Measurements from ENCODE around the gene SRC.

Gene SRC

DNA sequence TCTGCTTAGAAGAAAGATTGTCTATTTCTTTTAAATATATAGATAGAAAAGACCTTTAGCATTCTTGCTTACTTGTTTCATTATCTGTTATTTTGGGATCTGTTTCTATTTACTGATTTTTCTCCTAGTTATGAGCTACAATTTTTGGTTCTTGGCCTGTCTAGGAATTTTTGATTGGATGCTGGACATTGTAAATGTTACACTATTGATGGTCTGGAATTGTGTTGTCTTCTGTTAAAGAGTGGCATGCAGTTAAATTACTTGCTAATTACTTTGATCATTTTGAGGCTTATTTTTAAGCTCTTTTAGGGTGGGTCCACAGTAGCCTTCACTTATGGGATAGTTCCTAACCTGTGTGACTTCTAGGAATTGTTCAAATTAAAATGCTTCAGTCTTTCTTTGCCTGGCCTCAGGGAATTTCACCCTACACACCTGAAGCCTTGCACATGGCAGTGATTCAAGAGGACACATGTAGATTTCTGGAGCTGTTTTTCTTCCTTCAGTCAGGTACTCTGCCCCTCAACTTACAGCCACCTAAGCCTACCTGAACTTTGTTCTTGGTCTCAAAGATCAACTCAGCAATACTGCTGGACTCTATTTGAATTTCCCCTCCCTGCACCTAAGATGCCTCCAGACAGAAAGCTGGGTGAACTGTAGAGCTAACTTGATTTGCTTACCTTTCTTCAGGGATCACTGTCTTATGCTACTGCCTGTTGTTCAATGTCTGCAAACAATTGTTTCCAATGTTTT is 108.9 kb downstream of the SRC start:
- TF ChIP-seq POLR2AphosphoS5 (IDR thresholded peaks at IDR 0.05; ENCODE audit: low read depth, low read length) = no peak
- TF ChIP-seq, protein P1, sequence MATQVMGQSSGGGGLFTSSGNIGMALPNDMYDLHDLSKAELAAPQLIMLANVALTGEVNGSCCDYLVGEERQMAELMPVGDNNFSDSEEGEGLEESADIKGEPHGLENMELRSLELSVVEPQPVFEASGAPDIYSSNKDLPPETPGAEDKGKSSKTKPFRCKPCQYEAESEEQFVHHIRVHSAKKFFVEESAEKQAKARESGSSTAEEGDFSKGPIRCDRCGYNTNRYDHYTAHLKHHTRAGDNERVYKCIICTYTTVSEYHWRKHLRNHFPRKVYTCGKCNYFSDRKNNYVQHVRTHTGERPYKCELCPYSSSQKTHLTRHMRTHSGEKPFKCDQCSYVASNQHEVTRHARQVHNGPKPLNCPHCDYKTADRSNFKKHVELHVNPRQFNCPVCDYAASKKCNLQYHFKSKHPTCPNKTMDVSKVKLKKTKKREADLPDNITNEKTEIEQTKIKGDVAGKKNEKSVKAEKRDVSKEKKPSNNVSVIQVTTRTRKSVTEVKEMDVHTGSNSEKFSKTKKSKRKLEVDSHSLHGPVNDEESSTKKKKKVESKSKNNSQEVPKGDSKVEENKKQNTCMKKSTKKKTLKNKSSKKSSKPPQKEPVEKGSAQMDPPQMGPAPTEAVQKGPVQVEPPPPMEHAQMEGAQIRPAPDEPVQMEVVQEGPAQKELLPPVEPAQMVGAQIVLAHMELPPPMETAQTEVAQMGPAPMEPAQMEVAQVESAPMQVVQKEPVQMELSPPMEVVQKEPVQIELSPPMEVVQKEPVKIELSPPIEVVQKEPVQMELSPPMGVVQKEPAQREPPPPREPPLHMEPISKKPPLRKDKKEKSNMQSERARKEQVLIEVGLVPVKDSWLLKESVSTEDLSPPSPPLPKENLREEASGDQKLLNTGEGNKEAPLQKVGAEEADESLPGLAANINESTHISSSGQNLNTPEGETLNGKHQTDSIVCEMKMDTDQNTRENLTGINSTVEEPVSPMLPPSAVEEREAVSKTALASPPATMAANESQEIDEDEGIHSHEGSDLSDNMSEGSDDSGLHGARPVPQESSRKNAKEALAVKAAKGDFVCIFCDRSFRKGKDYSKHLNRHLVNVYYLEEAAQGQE (IDR thresholded peaks at IDR 0.05; ENCODE audit: insufficient read depth in 1 of 2, low read depth in 2 of 2, low read length in 2 of 2) = no peak
- TF ChIP-seq FOXP2 (optimal IDR thresholded peaks at IDR 0.05; ENCODE audit: borderline replicate concordance, extremely low read depth, extremely low read length, insufficient read depth) = no peak
- no peak for TF ChIP-seq SIN3A (IDR thresholded peaks at IDR 0.05; ENCODE audit: borderline replicate concordance, insufficient read depth, low read length)
- TF ChIP-seq TAF1 (IDR thresholded peaks at IDR 0.05; ENCODE audit: borderline replicate concordance, insufficient read depth, low read length) = no peak
